ENCODE data around the gene TECPR2.

Gene TECPR2

DNA sequence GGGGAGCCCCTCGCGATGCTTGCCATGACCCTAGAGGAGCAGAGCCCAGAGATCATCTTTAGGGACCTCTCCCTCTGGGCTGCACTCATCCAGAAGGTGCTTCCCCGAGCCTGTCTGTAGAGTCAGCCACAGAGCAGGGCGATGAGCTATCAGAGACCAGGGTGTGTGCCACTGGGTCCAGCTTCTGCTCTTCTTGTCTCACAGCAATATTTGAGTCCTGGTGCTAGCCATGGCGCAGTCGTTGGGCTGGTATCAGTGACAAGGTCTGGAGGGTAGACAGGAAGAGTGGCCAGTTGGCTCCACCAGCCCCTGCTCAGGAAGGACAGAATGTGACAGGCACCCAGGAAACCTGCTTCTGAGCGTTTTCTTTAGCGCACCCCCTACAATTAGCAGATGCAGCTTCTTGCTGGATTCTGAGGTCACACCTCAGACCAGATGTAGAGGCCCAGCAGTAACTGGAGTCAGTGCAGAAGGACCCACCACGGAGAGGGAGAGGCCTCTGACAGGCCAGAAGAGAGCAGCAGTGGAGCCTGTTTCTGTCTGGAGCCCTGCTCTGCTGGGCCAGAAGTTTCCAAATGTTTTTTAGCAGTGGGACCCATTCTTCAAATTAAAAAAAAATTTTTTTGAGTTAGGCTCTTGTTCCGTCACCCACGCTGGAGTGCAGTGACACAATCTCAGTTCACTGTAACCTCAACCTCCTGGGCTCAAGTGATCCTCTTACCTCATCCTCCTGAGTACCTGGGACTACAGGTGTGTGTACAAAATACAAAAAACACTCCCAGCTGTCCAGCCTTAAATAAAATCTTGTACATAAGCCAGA lies 123.2 kb downstream of the TECPR2 start:
- TF ChIP-seq, protein P1, sequence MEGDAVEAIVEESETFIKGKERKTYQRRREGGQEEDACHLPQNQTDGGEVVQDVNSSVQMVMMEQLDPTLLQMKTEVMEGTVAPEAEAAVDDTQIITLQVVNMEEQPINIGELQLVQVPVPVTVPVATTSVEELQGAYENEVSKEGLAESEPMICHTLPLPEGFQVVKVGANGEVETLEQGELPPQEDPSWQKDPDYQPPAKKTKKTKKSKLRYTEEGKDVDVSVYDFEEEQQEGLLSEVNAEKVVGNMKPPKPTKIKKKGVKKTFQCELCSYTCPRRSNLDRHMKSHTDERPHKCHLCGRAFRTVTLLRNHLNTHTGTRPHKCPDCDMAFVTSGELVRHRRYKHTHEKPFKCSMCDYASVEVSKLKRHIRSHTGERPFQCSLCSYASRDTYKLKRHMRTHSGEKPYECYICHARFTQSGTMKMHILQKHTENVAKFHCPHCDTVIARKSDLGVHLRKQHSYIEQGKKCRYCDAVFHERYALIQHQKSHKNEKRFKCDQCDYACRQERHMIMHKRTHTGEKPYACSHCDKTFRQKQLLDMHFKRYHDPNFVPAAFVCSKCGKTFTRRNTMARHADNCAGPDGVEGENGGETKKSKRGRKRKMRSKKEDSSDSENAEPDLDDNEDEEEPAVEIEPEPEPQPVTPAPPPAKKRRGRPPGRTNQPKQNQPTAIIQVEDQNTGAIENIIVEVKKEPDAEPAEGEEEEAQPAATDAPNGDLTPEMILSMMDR (IDR thresholded peaks at IDR 0.05; ENCODE audit: control insufficient read depth, extremely low read depth, insufficient read depth): no peak
- no peak for DNase-seq (ENCODE audit: low read depth)
- no peak overlapping the region for H3K4me3 ChIP-seq (ENCODE audit: low read depth, low read length)

DNA sequence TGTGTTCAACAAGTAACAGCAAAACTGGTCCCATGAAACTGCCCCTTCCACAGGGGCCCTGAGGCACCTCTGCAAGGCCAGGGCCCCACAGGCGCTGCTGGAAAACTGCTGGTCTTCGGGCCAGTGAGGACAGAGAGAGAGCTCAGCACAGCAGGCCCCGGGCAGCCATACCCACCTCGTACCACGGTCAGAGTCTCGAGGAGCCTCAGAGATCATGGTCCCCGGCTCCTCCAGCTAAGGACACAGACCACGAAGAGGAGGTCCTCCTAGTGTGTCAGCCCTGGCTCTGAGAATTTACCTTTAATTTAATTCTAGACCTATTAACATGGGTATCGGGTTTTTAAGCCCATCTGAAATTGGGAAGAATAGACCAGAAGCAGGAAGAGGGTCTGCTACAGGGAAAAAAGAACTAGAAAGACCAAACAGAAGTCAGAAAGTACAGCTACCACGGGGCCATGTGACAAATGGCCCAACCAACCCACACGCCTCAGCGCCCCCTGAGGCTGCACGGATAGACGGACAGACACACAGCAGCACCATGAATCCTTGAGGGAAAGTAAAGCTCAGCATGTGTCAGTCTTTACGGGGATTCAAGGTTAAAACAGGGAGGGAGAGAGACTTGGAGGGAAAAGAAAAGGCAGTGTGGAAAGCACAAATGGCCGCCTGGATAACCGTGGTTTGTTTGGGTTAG lies 123.9 kb downstream of the TECPR2 start:
- H3K4me3 ChIP-seq (ENCODE audit: low read depth, low read length): no peak overlapping the region
- TF ChIP-seq, protein P1 (IDR thresholded peaks at IDR 0.05; ENCODE audit: control insufficient read depth, extremely low read depth, insufficient read depth): no peak
- DNase-seq (ENCODE audit: low read depth): no peak

DNA sequence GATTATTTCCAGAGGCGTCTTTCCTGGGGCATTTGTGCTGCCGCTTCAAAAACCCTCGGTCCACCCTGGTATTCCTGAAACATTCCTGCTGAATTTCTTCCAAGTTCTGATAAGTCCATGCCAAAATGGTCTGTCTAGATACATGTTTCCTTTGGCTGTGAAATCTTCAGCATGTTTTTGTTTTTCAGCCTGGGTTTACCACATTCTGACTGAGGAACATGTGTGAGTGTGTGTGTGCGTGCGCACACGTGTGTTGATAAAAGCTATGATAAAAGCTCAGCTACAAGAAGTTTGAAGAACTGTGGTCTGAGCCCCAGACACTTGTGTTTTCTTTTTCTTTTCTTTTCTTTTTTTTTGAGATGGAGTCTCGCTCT lies 124.5 kb downstream of the TECPR2 start:
- DNase-seq (ENCODE audit: low read depth): no peak
- TF ChIP-seq, protein P1 (IDR thresholded peaks at IDR 0.05; ENCODE audit: control insufficient read depth, extremely low read depth, insufficient read depth): no peak
- H3K4me3 ChIP-seq (ENCODE audit: low read depth, low read length): no peak overlapping the region

DNA sequence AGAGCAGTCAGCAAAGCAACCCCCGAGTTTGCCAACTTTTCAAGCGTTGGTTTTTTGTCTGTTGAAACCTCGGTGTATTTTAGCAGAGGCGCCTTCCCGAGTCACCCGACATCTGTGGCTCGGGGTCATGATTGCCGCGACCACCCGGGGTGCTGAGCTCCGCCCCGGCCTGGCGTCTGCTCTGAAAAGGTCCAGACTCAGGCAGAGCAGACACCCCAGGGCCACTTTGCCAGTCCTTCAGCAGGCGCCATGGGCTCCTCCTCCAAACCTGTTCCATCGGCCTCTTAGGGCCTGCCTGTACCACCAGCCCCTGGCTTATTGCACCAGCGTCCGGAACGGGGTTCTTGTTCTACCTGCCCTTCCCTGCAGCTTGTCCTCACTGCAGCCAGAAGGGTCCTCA lies 127.7 kb downstream of the TECPR2 start:
- no peak for DNase-seq (ENCODE audit: low read depth)
- TF ChIP-seq, protein P1 (IDR thresholded peaks at IDR 0.05; ENCODE audit: control insufficient read depth, extremely low read depth, insufficient read depth): no peak
- H3K4me3 ChIP-seq (ENCODE audit: low read depth, low read length): no peak overlapping the region

DNA sequence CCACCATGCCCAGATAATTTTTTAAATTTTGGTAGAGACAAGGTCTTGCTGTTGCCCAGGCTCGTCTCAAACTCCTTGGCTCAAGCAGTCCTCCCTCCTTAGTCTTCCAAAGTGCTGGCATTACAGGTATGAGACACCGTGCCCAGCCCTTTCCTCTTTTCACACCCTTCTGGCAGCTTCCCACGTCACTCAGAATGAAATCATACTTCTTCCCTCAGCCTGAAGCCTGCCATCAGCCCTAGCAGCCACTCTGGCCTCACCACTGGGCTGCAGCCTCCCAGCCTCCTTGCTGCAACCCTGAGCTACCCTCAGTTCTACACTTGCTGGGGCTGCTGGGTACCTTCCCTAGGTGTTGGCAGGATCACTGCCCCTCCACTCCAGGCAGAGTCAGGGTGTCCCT lies 128.6 kb downstream of the TECPR2 start:
- TF ChIP-seq, protein P1 (IDR thresholded peaks at IDR 0.05; ENCODE audit: control insufficient read depth, extremely low read depth, insufficient read depth): no peak
- no peak overlapping the region for H3K4me3 ChIP-seq (ENCODE audit: low read depth, low read length)
- DNase-seq (ENCODE audit: low read depth): no peak

DNA sequence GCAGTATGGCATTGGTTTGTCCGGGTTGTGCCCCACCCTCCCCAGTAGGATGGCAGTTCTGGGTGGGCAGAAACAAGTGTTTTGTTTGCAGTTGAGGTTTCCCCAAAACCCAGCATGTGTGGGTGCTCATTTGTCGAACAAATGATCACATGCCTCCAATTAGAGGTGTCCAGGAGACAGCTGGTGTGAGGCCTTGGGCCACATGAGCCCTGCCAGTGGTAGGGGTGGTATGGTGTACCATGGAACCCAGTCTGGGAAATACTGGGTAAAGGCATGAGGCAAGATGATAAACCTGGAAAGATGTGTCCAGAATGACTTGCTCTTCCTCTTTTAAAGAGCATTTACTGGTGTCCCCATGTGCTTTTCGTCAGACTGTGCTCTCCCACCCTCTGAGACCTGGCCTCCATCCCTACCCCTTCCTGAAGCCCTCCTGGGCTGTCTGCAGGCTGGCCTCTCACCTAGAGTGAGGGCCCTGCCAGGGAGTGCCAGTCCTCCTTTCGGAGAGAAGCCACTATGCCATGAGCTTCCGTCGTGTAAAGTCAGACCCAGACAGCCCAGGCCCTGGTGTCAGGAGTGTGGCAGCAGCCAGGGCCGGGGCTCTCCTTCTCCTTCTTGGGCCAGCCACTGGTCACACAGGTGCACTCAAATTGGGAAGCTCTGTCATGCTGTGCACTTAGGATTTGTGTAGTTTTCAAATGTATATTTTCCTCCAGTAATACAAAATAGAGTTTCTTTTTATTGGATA lies 129.2 kb downstream of the TECPR2 start:
- no peak overlapping the region for H3K4me3 ChIP-seq (ENCODE audit: low read depth, low read length)
- TF ChIP-seq, protein P1 (IDR thresholded peaks at IDR 0.05; ENCODE audit: control insufficient read depth, extremely low read depth, insufficient read depth): no peak
- DNase-seq (ENCODE audit: low read depth): no peak

Measured in LNCaP clone FGC (cell line).